ENCODE results near the gene CUL4A.

DNA sequence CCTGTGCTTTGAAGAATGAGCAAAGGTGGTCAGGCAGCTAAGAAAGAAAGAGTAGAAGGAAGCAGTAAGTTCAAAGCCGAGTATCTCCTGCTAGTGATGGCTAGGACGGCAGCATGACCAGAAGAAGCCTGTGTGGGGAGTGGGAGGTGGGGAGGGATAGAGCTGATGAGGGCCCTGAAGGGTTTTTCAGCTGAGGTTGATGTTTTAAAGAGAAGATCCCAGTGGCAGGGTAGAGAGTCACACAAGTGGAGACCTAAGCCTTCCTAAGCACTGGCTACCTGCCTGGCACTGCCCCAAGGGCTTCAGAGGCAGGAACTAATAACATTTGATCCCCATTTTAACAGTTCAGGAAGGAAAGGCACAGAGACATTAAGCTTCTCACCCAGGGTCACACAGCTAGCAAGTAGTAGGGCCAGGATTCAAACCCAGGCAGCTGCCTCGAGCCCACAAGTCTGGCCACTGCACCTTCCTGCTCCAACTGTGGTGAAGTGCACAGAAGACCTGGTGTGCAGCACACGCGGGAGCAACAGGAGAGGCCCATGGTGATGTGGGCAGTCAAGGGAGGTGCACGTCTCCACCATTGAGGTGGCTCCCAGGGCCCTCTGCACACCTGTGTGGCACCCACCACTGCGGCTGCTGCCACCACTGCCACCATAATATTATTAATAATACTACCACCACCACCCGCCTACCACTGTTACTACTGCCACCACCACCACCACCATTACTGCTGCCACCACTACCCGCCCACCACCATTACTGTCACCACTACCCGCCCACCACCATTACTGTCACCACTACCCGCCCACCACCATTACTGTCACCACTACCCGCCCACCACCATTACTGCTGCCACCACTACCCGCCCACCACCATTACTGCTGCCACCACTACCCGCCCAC lies 22.1 kb downstream of the CUL4A start:
- TF ChIP-seq, protein P1, sequence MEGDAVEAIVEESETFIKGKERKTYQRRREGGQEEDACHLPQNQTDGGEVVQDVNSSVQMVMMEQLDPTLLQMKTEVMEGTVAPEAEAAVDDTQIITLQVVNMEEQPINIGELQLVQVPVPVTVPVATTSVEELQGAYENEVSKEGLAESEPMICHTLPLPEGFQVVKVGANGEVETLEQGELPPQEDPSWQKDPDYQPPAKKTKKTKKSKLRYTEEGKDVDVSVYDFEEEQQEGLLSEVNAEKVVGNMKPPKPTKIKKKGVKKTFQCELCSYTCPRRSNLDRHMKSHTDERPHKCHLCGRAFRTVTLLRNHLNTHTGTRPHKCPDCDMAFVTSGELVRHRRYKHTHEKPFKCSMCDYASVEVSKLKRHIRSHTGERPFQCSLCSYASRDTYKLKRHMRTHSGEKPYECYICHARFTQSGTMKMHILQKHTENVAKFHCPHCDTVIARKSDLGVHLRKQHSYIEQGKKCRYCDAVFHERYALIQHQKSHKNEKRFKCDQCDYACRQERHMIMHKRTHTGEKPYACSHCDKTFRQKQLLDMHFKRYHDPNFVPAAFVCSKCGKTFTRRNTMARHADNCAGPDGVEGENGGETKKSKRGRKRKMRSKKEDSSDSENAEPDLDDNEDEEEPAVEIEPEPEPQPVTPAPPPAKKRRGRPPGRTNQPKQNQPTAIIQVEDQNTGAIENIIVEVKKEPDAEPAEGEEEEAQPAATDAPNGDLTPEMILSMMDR (conservative IDR thresholded peaks at IDR 0.05; ENCODE audit: low read length): no peak
- TF ChIP-seq EZH2phosphoT487 (IDR thresholded peaks at IDR 0.05; ENCODE audit: borderline replicate concordance): no peak
